GM21423 (cell line): ENCODE measurements around the gene HMGN5.

Source experiments
- ATAC-seq: cut with Tn5 transposase; IDR thresholded peaks from one replicate; pipeline ENCODE4 v1.9.1; 2021; ENCODE audit warnings: mild to moderate bottlenecking, moderate library complexity; ENCODE audit not compliant: unreplicated experiment

HMGN5 gene, protein sequence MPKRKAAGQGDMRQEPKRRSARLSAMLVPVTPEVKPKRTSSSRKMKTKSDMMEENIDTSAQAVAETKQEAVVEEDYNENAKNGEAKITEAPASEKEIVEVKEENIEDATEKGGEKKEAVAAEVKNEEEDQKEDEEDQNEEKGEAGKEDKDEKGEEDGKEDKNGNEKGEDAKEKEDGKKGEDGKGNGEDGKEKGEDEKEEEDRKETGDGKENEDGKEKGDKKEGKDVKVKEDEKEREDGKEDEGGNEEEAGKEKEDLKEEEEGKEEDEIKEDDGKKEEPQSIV

DNA sequence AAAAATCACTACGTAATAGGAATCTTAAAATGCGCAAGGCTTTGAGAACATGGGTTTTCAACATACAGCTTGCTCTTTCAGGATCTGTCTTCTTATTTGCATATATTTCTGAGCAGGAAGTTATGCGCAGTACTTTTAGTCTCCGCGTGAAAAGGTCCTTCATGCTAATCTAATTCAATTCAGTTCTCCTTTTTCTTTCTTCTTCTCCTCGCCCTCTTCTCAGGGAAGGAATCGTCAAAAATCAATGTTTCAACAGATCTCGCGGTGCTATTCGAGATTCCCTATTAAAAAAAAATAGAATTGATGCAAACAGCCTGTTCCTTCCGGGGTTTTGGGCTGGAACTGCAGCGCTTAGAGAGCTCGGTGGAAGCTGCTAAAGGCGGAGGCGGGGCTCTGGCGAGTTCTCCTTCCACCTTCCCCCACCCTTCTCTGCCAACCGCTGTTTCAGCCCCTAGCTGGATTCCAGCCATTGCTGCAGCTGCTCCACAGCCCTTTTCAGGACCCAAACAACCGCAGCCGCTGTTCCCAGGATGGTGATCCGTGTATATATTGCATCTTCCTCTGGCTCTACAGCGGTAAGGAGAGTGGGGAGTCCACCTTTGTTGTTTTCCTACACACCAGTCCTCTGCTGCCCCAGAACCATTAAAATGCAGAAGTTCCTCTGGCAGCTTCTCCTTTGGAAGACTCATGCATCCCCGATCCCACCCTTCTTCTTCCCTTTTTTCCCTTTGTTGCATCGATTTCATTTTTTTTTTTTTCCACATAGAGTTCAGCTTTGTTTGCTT, at the start of gene HMGN5, which contains the start of gene SH3BGRL:
Gene HMGN5 (minus strand): TSS at position 243 of the 785 bp plus-strand sequence. CDS start 80,364 bp downstream, outside the sequence.
Gene SH3BGRL (plus strand): TSS at position 432 of the 785 bp plus-strand sequence. CDS start 99 bp downstream, at position 531.
- peak; percentile 96 for ATAC-seq

DNA sequence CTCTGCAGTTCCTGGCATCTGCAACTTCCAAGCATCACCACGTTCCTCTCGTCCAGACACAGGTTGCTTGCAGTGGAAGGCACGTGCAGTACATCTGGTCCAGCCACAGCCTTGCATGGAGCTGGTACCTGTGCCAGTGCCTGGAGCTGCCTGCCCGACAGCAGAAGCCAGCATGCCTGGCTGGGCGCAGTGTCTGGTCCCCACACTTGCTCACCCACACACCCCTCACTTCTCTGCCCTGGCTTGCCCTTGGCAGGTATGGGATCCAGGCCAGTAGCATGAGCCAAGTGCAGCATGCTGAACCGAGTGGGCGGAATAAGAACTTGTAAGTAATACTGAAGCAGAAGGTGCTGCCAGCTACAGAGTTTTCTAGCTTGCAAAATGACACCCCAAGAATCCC, 40.0 kb upstream of the HMGN5 start:
- ATAC-seq, result no peak

DNA sequence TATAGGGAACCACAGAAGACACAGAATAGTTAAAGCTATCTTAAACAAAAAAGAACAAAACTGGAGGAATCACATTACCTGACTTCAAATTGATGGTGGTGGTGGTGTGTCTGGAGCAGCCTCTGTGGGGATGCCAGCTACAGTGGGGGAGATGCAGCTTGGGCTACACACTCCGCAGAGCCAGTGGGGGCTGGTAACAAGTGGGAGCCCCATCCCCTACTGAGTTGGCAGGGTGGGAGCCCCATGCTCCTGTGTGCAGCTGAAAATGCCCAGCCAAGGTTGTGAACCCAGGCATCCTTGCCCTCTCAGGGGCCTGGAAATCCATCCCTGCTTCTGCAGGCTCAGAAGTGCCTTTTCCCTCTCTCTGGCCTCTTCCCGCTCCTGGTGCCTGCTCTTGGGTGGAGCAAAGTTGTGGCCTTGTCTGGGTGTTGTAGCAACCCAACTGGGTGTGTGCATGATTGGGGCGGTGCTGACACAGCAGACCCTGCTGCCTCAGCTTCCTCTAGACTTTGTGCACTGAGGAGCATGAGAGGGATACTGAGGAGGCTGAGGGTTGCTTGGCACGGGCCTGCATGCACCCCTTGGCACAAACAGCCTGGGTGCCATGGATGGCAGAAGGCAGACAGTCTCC, 39.1 kb upstream of the HMGN5 start:
- no peak for ATAC-seq

DNA sequence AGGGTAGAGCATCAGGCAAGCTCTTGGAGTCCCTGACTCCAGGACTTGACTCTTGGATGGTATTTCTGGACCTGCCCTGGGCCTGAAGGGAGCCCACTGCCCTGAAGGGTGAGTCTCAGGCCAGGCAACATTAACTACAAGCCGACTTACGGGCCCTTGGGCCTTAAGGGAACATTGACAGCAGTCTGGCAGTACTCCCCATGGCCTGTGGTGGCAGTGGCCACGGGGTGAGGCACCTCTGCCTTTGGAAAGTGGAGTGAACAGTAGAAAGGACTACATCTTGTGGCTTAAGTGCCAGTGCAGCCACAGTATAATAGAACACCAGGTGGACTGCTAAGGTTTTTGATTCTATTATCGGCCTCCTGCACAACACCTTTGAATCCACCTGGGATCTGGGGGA, 36.5 kb upstream of the HMGN5 start:
- no peak for ATAC-seq

DNA sequence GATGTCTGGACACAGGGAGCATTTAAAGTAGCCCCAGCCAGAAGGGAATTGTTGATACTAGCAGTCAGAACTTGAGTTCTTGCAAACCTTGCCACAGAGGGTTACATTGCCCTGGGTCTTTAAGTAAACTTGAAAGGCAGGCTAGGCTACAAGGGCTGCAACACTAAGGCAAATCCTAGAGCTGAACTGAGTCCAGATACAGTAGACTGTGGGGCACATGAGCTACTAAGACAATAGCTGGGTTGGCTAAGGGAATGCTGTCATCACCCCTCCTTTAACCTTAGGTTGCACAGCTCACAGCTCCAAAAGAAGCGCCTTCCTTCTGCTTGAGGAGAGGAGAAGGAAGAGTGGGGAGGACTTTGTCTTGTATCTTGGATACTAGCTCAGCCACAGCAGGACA, 35.8 kb upstream of the HMGN5 start:
- ATAC-seq, result no peak

DNA sequence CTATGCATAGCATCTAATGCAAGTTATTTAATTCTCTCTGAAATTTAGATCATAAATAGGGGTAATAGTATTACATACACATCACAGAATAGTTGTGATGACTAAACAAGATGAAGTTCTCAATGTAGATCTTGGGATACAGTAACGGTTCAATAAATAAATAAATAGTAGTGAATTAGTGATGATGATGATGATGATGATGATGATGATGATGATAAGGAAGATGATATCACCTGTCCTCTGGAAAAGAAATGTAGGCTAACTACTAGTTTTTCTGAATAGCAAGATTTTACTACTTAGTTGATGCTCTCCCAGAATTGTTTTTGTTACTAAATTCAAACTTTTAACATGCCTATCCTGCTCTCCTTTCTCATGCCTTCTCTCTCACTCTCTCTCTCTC, 30.5 kb upstream of the HMGN5 start:
- ATAC-seq, result no peak

DNA sequence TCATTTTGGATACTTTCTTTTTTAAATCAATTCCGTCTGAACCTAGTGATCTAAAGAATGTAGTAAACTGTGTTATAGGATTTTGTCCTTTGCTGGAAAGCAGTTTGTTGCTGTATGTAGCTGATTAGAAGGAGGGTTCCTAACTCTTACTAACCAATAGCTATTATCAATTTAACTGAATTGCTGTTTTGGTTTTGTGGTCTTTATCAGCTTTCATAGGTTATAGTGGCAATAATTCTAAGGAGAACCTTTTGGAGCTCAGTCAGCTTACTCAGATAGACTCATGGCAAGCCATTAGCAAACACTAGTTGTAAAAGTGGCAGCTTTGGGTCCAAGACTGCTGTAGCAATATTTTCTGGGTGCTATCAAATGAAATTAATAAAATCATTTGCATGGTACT, 29.8 kb upstream of the HMGN5 start:
- no peak for ATAC-seq

DNA sequence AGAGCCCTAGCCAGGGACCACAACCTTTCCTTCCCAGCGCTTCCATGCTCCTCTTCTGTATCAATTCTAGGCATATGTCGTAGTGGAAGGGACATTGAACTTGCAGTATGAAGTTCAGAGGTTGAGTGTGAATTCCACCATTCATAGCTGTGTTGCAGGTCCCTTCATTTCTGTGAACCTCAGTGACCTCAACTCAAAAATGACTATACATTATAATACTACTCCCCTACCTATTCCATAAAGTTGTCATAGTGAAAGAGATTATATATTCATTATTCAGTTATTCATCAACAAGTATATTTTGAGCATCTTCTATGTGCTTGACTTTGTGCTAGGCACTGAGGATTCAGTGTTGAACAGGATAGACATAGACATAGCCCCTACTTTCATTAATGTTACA, 28.2 kb upstream of the HMGN5 start:
- ATAC-seq, result no peak

DNA sequence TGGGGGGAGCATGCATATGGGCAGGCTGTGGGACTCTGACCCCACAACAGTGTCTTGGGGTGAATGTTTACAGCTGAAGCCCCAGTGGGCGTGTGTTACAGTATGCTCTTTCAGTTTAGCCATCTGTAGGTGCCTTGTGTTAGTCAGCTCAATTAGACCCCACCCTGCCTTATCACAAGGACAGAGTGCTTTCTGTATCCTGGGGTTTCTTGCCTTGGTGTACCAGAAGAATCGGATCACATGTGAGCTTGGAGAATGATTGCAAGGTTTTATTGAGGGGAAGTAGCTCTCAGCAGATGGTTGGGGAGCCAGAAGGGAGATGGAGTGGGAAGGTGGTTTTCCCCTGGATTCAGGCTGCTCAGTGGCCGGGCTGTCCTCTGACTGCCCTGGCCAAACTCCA, 27.5 kb upstream of the HMGN5 start:
- ATAC-seq, result no peak

DNA sequence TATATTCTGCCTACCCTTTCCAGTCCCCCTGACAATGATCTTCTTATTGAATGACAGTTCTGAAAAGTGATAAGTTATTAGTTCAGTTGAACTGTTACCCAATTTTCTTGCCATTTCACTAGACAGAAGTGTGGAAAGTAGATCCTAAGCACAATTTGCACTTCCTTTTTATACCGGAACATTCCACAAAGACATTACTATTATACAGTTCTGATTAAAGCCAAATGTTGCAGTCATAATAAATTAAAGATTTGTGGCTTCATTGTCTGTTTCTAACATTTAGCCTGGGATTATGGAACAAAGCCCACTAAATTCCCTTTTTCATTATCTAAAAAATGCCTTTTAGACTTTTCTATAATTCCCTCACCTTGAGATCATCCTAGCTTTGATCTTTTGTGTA, 14.0 kb upstream of the HMGN5 start:
- ATAC-seq, result no peak

DNA sequence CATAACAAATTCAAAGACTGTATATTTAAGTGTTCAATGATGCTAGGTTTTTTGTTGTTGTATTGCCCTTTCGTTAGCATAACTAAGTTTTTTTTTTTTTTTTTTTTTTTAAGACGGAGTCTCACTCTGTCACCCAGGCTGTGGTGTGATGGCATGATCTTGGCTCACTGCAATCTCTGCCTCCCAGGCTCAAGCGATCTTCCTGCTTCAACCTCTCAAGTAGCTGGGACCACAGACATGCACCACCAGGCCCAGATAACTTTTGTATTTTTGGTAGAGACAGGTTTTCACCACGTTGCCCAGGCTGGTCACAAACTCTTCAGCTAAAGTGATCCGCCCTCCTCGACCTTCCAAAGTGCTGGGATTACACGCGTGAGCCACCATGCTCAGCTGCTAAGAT, 7.2 kb upstream of the HMGN5 start:
- ATAC-seq, result no peak

DNA sequence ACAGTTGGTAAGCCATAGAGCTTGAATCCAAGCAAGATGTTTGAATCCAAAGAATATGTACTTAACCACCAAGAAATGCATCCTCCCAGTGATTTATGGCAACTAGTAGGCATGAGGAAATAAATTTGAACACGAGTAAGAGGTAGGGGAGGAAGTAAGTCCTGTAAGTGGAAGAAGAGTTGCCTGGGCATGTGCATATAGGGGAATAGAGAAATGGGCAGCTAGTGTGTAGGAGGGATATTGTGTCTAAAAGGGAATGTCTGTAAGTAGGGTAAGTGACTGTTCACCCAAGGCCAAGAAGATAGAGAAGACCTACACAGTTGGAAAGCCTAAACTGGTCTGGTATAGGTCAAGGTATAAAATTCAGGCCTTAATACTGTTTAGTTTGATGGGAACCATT, 4.8 kb upstream of the HMGN5 start:
- ATAC-seq, result no peak

DNA sequence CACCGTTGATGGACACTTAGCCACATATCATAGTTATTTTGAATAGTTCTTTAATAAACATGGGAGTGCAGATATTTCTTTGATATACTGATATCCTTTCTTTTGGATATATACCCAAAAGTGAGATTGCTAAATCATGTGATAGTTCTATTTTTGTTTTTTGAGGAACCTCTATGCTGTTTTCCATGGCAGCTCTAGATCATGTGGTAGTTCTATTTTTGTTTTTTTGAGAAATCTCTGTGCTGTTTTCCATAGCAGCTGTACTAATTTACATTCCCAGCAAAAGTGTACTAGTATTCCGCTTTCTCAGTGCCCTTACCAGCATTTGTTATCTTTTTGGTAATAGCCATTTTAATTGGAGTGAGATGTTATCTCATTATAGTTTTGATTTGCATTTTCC, 3.8 kb upstream of the HMGN5 start:
- no peak for ATAC-seq

DNA sequence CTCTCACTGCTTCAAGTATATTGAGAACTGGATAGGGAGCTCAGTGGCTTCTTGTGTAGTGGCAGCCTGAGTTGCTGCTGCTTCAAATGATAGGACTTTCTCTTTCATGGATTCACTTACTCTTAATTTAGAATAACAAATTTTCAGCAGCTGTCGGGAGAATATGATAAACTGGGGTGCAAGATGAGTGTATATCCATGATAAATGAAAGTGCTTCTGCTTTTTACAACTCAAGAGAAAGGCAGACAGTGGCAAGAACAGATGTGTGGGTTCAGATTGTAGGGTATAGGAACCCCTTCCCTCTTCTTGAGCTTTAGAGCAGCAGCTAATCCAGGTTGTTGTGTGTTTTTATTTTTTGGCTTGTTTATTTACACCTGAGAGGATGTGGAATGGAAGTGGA, 1.2 kb upstream of the HMGN5 start:
- ATAC-seq, result no peak

DNA sequence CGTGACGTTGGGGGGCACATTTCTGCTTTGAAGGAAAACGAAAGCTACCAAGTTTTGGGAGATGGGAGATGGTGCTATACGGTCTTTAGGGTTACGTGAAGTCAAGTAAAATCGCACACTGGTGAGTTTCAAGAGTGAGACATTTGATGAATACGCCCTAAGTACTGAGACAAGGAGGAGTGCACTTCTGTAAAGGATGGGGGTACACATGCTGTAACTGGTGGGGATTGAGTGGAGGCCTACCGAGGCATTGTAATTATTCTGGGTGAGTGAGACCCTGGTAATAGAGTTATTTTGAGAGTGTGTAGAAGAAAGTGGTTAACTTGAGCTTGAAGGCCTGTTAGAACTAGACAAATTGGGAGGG, 725 bp upstream of the HMGN5 start:
- no peak for ATAC-seq

DNA sequence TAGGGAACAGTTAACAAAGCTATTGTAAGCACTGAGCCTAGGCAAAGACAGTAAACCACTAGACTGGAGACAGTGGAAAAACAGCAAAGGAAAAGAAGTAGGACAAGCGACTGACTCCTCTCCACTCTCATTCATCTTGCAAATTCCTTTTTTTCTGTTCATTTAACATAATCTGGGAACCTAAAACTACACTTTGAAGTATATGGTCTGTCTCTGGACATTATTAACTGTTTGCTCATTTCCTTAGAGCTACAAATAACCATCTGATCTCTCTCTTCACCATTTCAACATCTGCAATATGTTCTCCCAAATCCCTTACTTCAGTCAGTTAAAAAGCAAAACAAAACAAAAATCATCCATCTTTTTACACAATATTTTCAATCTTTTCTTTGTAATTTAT, 642 bp downstream of the HMGN5 start:
- ATAC-seq, result no peak

DNA sequence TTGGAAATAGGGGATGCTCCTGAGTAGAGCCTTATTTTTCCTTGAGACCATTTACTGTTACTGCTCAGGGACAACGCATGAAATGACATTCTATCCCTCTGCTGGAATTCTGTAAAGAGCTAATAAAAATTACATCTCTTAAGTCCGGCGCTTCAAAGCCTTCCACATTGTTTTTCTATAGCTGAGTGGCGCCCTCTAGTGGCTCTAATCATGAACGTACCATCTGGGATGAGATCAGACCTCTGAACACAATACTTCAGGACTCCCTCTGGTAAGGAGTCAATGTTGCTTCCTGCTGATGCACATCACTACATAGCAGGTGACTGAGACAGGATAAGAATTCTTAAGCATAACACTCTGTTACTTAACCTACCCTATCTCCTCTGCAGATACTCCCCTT, 6.0 kb downstream of the HMGN5 start:
- ATAC-seq, result peak; percentile 81

DNA sequence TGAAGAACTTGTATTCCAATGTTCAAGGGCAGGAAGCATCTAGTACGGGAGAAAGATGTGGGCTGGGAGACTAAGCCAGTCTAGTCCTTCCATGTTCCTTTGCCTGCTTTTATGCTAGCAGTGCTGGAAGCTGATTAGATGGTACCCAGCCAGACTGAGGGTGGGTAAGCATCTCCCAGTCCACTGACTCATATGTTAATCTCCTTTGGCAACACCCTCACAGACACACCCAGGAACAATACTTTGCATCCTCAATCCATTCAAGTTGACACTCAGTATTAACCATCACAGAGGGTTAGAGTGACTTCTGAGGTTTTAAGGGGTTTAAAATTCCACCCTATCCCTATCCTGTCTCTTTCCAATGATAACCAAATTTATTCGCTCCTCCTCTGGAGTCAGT, 6.5 kb downstream of the HMGN5 start:
- ATAC-seq, result no peak

DNA sequence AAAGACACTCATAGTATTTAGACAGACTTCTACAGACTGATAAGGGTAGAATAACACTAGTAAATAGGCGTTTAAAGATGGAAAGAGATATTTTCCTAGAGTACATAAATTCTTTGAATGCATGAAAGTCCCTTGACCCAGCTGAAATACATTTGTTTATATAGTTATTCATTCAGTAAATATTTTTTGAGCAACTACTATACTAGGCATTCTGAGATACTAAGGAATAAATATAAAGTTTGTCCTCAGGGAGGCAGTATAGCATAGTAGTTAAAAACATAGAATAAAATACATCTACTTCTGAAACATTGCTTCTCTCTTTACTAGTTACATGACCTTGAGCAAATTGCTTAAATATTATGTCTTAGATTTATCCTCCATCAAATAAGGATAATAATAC, 27.4 kb downstream of the HMGN5 start:
- ATAC-seq, result no peak

DNA sequence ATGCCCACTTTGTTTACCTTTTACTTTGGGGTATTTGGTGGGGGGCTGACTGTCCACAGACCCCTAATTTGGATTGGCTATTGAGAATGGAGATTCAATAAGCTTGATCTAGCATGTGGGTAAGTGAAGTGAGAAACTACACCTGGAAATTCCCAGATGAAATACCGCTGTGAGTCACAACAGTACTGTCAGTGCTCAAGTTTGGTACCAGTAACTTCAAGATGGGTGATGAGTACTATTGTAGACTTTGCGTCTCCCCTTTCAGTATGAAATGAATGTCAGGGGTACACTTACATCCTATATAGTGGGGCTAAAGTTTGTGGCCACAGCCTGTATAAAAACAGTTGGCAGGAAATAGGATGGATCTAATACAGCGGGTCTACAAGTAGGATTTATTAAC, 33.3 kb downstream of the HMGN5 start:
- ATAC-seq, result no peak

DNA sequence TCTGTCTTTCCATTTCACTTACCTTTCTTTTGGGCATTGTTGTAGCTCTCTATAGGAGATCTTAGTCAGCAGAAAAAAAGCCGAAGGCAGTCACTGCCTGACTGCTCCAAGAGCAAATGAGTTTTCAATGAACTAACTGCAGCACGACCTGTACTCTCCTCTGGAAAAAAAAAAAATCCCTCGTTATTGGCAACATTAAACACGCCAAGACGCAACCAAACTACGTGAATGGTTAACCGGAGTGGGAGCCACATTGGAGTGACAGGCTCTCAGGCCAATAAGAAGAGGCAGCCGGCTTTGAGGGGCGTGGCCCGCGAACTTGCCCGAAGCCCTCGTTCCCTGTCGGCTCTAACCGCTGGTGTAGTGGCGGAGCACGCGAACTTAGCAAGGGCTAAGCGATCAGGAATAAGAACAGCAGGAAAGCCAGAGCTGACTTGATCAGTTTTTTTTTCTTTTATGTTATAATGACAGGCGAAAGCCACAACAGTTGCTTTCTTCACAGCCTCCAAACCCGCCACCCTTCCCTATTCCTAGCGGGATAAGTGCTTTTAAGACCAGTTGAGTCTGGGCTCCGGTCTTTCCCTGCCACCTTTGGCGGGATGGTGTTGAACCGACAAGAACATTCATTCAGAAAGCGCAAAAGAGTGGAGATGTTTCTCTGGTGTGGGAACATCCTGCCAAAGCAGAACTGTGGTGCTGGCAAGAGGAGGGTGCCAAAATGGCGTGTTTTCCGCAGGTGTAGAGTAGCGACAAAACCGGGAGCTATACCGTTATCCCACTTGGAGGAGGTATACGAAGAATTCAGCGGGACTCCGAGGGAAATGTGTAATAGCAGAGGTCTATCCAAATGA, 80.0 kb downstream of the HMGN5 start:
- peak; percentile 98 for ATAC-seq
